Peyer's patch (tissue), 4 donors: ENCODE results near the gene ZNF672. TPM values are rescaled to one million over a fixed set of nuclear protein-coding genes. Genes with fewer than 3 reads are reported as not detected.
"Not testable (repeated sequence)": the region's sequence is repeated elsewhere in the genome, so short reads cannot be mapped to it uniquely, and the experiment has no call there.

Experiments used
- DNase-seq, 3 donors: peaks; one replicate each; pipeline ENCODE4 v3.0.0-alpha.2; 2017 to 2019
- H3K27ac ChIP-seq, 4 donors: fragments of 200-600 bp; sonication (generic); one replicate each; pipeline ENCODE4 v1.5.1; 2016 to 2019
- H3K27me3 ChIP-seq, 2 donors: fragments of 200-600 bp; sonication (generic); one replicate each; pipeline ENCODE4 v1.5.1; 2019
- H3K36me3 ChIP-seq, 3 donors: fragments of 200-600 bp; sonication (generic); one replicate each; pipeline ENCODE4 v1.5.1; 2016 to 2019
- H3K4me1 ChIP-seq, 4 donors: fragments of 200-600 bp; sonication (generic); one replicate each; pipeline ENCODE4 v1.5.1; 2016 to 2019
- H3K4me3 ChIP-seq, 4 donors: fragments of 200-600 bp; sonication (generic); 1 replicate in 3 of 4; 2 replicates in 1 of 4; pipeline ENCODE4 v1.5.1; 2016 to 2019; ENCODE audit warnings: mild to moderate bottlenecking in 1 of 4
- H3K9me3 ChIP-seq, 4 donors: fragments of 200-600 bp; sonication (generic); one replicate each; pipeline ENCODE4 v1.5.1; 2016 to 2019; ENCODE audit warnings: mild to moderate bottlenecking in 1 of 4
- CTCF ChIP-seq, 6 experiments: fragments of 450-650 bp in 4 of 6; fragments of 200-600 bp in 2 of 6; sonication (generic) in 1 of 6; IDR thresholded peaks; one replicate each; pipeline ENCODE4 v1.5.1; 2017 to 2019; ENCODE audit warnings: antibody characterized with exemption in 6 of 6, mild to moderate bottlenecking in 3 of 6, moderate library complexity in 1 of 6
- POLR2A ChIP-seq, 2 donors: fragments of 450-650 bp; IDR thresholded peaks; one replicate each; pipeline ENCODE4 v1.5.1; 2017; ENCODE audit warnings: antibody characterized with exemption in 2 of 2, mild to moderate bottlenecking in 2 of 2, moderate library complexity in 2 of 2
- total RNA-seq, 4 donors: library from RNA; depleted of rRNA; stranded (reverse); fragments of >200 nt; gene quantifications; one replicate each; pipeline ENCODE4 v1.1.0, GENCODE V29; 2016

The ZNF672 gene
- total RNA-seq, 4 donors from 2014 or later: 48.4 to 64.4 (median 60.5) TPM

DNA sequence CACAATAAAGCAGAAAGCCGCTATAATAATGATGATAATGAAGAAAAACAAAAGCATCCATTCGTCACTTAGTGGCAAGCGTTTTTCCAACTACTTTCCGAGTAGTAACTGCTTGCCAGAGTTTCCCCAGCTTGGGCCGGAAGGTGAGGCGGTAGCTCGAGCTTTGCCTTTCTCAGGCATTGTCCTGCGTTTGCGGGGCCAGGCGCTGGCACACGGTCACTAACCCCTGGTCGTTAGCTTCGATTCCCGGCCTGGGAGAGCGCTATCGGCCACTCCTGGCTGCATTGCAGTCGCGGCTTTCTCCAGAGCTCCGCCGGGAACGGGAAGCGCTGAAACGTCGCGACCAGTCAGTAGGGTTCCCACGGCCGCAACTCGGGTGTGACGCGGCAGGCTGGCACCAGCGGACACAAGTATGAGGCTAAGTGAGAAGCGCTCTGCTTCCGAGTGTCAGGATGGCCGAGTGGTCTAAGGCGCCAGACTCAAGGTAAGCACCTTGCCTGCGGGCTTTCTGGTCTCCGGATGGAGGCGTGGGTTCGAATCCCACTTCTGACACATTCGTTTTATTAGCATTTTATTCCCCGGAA lies 35.5 kb downstream of the ZNF672 start:
- Histone ChIP-seq H3K27me3 (no peaks in the 10 kb centered on the region), H3K4me3 (peak overlapping the region; percentile 54 to 72 (median 64)), H3K27ac (peak overlapping the region; percentile 90 to 95 (median 95)), H3K4me1 (no peaks in the 10 kb centered on the region), H3K9me3 (no peaks in the 10 kb centered on the region), H3K36me3 (no peaks in the 10 kb centered on the region)
- peak; percentile 27 to 36 for TF ChIP-seq POLR2A (IDR thresholded peaks at IDR 0.05)
- no peak for TF ChIP-seq CTCF (IDR thresholded peaks at IDR 0.05)
- DNase-seq: peak; percentile 92 to 98 (median 97)

GRCh38 chr1:248873993-248874533 lies 36.0 kb downstream of the ZNF672 start:
- no peaks in the 10 kb centered on the region for H3K9me3 ChIP-seq
- H3K4me3 ChIP-seq: peak overlapping the region; percentile 54 to 72 (median 64)

GRCh38 chr1:248881261-248881660 lies 43.2 kb downstream of the ZNF672 start:
- DNase-seq: no peak

More at GRCh38 chr1:248873993-248874533, 36.0 kb downstream of the ZNF672 start:
- peak; percentile 62 to 90 (median 86) for DNase-seq
- Histone ChIP-seq H3K27ac (peak overlapping the region; percentile 90 to 95 (median 95)), H3K4me1 (no peaks in the 10 kb centered on the region), H3K36me3 (no peaks in the 10 kb centered on the region), H3K27me3 (no peaks in the 10 kb centered on the region)
- peak in 1 of 6 experiments; percentile 16 for TF ChIP-seq CTCF (IDR thresholded peaks at IDR 0.05)
- TF ChIP-seq POLR2A (IDR thresholded peaks at IDR 0.05): peak in 1 of 2 donors; percentile 2

GRCh38 chr1:248882427-248882826 lies 44.4 kb downstream of the ZNF672 start:
- not testable (repeated sequence) for H3K27ac ChIP-seq, DNase-seq, H3K9me3 ChIP-seq, H3K4me1 ChIP-seq, H3K4me3 ChIP-seq, H3K27me3 ChIP-seq, H3K36me3 ChIP-seq

More at GRCh38 chr1:248881261-248881660, 43.2 kb downstream of the ZNF672 start:
- Histone ChIP-seq H3K9me3 (no peaks in the 10 kb centered on the region), H3K27ac (no peak overlapping the region), H3K4me1 (no peaks in the 10 kb centered on the region), H3K4me3 (no peak overlapping the region), H3K36me3 (no peaks in the 10 kb centered on the region), H3K27me3 (no peaks in the 10 kb centered on the region)
- no peak for TF ChIP-seq POLR2A (IDR thresholded peaks at IDR 0.05)
- TF ChIP-seq CTCF (IDR thresholded peaks at IDR 0.05): no peak

DNA sequence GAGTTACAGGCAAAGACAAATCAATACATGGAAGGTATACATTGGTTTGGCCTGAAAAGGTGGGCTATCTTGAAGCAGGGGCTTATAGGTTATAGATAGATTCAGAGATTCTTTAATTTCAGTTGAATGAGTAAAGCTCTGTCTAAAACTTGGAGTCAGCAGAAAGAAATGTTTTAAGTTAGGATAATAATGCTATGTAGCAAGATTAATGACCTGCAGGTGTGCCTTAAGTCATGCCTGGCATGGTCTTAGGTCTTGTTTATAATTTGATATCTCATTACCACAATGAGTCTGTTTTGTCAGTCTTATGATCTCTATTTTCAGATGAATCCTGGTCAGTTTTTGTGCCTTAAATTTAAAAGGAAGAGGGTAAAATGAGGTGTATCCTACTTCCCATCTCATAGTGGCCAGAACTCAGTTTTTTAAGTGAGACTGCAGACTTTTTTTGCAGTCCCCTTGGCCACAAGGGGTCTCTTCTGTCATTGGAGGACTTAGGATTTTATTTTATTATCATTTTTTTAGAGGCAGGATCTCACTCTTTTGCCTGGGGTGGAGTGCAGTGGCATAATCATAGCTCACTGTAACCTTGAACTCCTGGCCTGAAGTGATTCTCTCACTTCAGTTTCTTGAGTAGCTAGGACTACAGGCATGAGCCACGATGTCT lies 46.7 kb downstream of the ZNF672 start:
- no peaks in the 10 kb centered on the region for H3K9me3 ChIP-seq
- DNase-seq: no peak

More for the DNA sequence above, 46.7 kb downstream of the ZNF672 start:
- no peaks in the 10 kb centered on the region for H3K4me1 ChIP-seq
- H3K27ac ChIP-seq: no peak overlapping the region
- no peak for TF ChIP-seq CTCF (IDR thresholded peaks at IDR 0.05)
- TF ChIP-seq POLR2A (IDR thresholded peaks at IDR 0.05): no peak
- no peaks in the 10 kb centered on the region for H3K36me3 ChIP-seq
- no peaks in the 10 kb centered on the region for H3K27me3 ChIP-seq
- H3K4me3 ChIP-seq: no peak overlapping the region
